ENCODE data around the gene RABL6. TPM values are rescaled to one million over a fixed set of nuclear protein-coding genes. Genes with fewer than 3 reads are reported as not detected.

Gene RABL6
- total and polyA plus RNA-seq, 2 of the 4 experiments (the other 2 are of a cell fraction), result 37.1 to 47.5 TPM

DNA sequence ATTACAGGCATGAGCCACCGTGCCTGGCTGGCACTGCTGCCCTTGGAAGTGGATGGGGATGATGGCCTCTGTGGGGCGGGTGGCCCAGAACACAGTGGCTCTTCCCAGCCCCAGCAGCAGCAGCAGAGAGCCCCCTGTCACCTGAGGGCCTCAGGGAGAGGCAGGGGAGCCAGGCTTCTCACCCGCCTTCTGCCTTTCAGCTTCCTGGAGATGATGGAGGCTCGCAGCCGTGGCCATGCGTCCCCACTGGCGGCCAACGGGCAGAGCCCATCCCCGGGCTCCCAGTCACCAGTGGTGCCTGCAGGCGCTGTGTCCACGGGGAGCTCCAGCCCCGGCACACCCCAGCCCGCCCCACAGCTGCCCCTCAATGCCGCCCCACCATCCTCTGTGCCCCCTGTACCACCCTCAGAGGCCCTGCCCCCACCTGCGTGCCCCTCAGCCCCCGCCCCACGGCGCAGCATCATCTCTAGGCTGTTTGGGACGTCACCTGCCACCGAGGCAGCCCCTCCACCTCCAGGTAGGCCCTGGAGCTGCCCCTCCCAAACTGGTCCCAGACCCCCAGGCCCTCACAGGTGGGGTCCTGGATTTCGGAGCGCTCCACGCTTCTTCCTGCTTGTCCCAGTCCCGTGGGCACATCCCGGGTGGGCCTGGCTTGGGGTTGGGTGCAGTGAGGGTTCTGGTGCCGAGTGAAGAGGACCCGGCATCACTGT is 29.6 kb downstream of the RABL6 start:
- POLR2A ChIA-PET (ENCODE audit: unreplicated experiment), result no interaction called here
- no peak overlapping the region for H3K4me3 ChIP-seq (ENCODE audit: insufficient read depth, low read depth, low read length)
- intact Hi-C loops (cut with micrococcal nuclease), result no loop called here

More for the DNA sequence above, 29.6 kb downstream of the RABL6 start:
- no peak overlapping the region for H2BK5ac ChIP-seq (ENCODE audit: low read depth, low read length, poor library complexity, severe bottlenecking)
- H3K36me3 ChIP-seq (ENCODE audit: control insufficient read depth, insufficient read depth, low read length), result peaks cover 21% of the 10 kb centered on the region
- ATAC-seq (ENCODE audit: low read depth) (no peak), DNase-seq (no peak)
- no peak overlapping the region for H3K14ac ChIP-seq (replicated peaks; ENCODE audit: low read depth, low read length)
- H4K91ac ChIP-seq (ENCODE audit: insufficient read depth, low read depth, low read length), result no peak overlapping the region
- H3K9ac ChIP-seq (ENCODE audit: low read depth, low read length), result no peak overlapping the region
- BruUV-seq (replicated peaks), result no TSS peak
- H2BK15ac ChIP-seq (ENCODE audit: low read depth, low read length), result no peak overlapping the region
- no peak overlapping the region for H2AFZ ChIP-seq (replicated peaks; ENCODE audit: low read length, poor library complexity)
- H3K27me3 ChIP-seq (ENCODE audit: control insufficient read depth, insufficient read depth, low read length), result no peaks in the 10 kb centered on the region
- H3K9me3 ChIP-seq (ENCODE audit: control insufficient read depth, insufficient read depth, low read length), result no peaks in the 10 kb centered on the region
- TF ChIP-seq MAZ (IDR thresholded peaks at IDR 0.05; ENCODE audit: borderline replicate concordance, low read depth, low read length), result no peak
- no peak for TF ChIP-seq RAD21 (IDR thresholded peaks at IDR 0.05; ENCODE audit: low read length)
- no peak for TF ChIP-seq MAFK (IDR thresholded peaks at IDR 0.05; ENCODE audit: low read depth, low read length)
- TF ChIP-seq, protein P1, sequence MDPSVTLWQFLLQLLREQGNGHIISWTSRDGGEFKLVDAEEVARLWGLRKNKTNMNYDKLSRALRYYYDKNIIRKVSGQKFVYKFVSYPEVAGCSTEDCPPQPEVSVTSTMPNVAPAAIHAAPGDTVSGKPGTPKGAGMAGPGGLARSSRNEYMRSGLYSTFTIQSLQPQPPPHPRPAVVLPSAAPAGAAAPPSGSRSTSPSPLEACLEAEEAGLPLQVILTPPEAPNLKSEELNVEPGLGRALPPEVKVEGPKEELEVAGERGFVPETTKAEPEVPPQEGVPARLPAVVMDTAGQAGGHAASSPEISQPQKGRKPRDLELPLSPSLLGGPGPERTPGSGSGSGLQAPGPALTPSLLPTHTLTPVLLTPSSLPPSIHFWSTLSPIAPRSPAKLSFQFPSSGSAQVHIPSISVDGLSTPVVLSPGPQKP (IDR thresholded peaks at IDR 0.05; ENCODE audit: borderline replicate concordance, low read depth, low read length), result no peak
- TF ChIP-seq SMC3 (IDR thresholded peaks at IDR 0.05; ENCODE audit: low read depth, low read length), result no peak
- no peak for TF ChIP-seq RCOR1 (IDR thresholded peaks at IDR 0.05; ENCODE audit: insufficient replicate concordance, low read length)
- TF ChIP-seq BHLHE40 (IDR thresholded peaks at IDR 0.05; ENCODE audit: low read depth, low read length), result no peak
- TF ChIP-seq MXI1 (IDR thresholded peaks at IDR 0.05; ENCODE audit: borderline replicate concordance, low read depth, low read length), result no peak
- TF ChIP-seq POLR2A (IDR thresholded peaks at IDR 0.05; ENCODE audit: low read depth, low read length), result no peak
- TF ChIP-seq CEBPB (IDR thresholded peaks at IDR 0.05; ENCODE audit: low read depth, low read length), result no peak
- no peak for TF ChIP-seq NFE2L2 (IDR thresholded peaks at IDR 0.05; ENCODE audit: low read depth, low read length)
- TF ChIP-seq, protein P2, sequence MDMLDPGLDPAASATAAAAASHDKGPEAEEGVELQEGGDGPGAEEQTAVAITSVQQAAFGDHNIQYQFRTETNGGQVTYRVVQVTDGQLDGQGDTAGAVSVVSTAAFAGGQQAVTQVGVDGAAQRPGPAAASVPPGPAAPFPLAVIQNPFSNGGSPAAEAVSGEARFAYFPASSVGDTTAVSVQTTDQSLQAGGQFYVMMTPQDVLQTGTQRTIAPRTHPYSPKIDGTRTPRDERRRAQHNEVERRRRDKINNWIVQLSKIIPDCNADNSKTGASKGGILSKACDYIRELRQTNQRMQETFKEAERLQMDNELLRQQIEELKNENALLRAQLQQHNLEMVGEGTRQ (IDR thresholded peaks at IDR 0.05; ENCODE audit: low read depth, low read length), result no peak
- no peak for TF ChIP-seq CHD1 (IDR thresholded peaks at IDR 0.05; ENCODE audit: low read depth, low read length)
- no peak for TF ChIP-seq RFX5 (IDR thresholded peaks at IDR 0.05; ENCODE audit: low read depth, low read length)
- TF ChIP-seq, protein P3, sequence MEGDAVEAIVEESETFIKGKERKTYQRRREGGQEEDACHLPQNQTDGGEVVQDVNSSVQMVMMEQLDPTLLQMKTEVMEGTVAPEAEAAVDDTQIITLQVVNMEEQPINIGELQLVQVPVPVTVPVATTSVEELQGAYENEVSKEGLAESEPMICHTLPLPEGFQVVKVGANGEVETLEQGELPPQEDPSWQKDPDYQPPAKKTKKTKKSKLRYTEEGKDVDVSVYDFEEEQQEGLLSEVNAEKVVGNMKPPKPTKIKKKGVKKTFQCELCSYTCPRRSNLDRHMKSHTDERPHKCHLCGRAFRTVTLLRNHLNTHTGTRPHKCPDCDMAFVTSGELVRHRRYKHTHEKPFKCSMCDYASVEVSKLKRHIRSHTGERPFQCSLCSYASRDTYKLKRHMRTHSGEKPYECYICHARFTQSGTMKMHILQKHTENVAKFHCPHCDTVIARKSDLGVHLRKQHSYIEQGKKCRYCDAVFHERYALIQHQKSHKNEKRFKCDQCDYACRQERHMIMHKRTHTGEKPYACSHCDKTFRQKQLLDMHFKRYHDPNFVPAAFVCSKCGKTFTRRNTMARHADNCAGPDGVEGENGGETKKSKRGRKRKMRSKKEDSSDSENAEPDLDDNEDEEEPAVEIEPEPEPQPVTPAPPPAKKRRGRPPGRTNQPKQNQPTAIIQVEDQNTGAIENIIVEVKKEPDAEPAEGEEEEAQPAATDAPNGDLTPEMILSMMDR (conservative IDR thresholded peaks at IDR 0.05; ENCODE audit: low read depth, low read length), result no peak
- no peak for TF ChIP-seq FOS (IDR thresholded peaks at IDR 0.05; ENCODE audit: low read depth, low read length)
- H3K4me1 ChIP-seq (ENCODE audit: control insufficient read depth, insufficient read depth, low read length), result peaks cover 9% of the 10 kb centered on the region
- H2BK20ac ChIP-seq (ENCODE audit: low read depth, low read length), result no peak overlapping the region
- CTCF ChIA-PET, result no interaction called here
- H3K79me1 ChIP-seq (ENCODE audit: low read depth in 1 of 2, low read length in 2 of 2), result peaks cover 0 to 6% of the 10 kb centered on the region in 2 experiments; a peak in 1 of 4 replicates
- H3K27ac ChIP-seq (ENCODE audit: insufficient read depth, low read length), result no peak overlapping the region
- 97% methylated on average over 9 of the region's 27 CpGs; no CpG with 5 or more reads in 1 of the 2 experiments for WGBS, 2 experiments (ENCODE audit: extremely low coverage in 2 of 2, insufficient read length in 1 of 2)
- no peak overlapping the region for H4K8ac ChIP-seq (ENCODE audit: low read depth in 2 of 2, low read length in 2 of 2)
- dilution Hi-C loops (cut with HindIII; ENCODE audit: low sequenced_read_pairs, unreplicated experiment) (no loop called here), in situ Hi-C loops (cut with MboI; ENCODE audit: low sequenced_read_pairs) (no loop called here)
- no peak overlapping the region for H2AK9ac ChIP-seq (replicated peaks; ENCODE audit: low read depth, low read length, poor library complexity)
- peaks cover 7% of the 10 kb centered on the region; the same call in 1 of the 2 replicates for H3K9me1 ChIP-seq (ENCODE audit: insufficient read depth, low read length)
- peaks cover 14% of the 10 kb centered on the region for H4K20me1 ChIP-seq (ENCODE audit: insufficient read depth, low read length)
- no peak overlapping the region for H3K4ac ChIP-seq (ENCODE audit: low read depth, low read length)
- H3K23ac ChIP-seq (ENCODE audit: low read depth, low read length), result no peak overlapping the region
- H3K18ac ChIP-seq (ENCODE audit: low read depth, low read length), result no peak overlapping the region
- H3K4me2 ChIP-seq (ENCODE audit: low read depth, low read length), result no peak overlapping the region
- H2BK120ac ChIP-seq (ENCODE audit: low read depth, low read length), result no peak overlapping the region
- no peak overlapping the region for H3K56ac ChIP-seq (ENCODE audit: extremely low read depth, insufficient read depth, low read length)
- no peak overlapping the region for H2AK5ac ChIP-seq (ENCODE audit: low read depth, low read length)
- no peak overlapping the region for H4K5ac ChIP-seq (ENCODE audit: low read depth, low read length)

All from IMR-90 (cell line).